ENCODE measurements around the gene CDIP1. TPM values are rescaled to one million over a fixed set of nuclear protein-coding genes. Genes with fewer than 3 reads are reported as not detected.

CDIP1 gene
- total and polyA plus RNA-seq, 10 of the 15 experiments (the other 5 are each of a cell fraction or from before 2014, with no cell fraction given) = 6.1 to 32.4 (median 13.6) TPM

DNA sequence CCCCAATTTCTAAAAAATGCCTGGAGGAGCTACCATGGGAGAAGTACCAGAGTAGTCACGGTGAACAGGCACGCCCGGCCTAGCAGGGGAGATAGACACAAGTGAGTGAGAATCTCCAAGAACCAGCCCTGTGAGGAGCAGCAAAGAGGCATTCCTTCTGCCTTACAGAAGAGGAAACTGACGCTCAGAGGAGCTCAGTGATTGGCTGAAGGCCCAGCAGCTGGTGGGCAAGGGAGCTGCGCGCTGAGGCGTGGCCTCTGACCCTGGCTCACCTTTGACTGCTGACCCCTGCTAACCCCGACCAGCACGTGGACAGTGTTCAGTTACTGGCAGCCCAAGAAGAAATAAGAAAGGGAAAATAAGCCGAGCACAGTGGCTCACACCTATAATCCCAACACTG is 19.4 kb upstream of the CDIP1 start:
- H3K27me3 ChIP-seq (replicated peaks in 1 of 2; ENCODE audit: control insufficient read depth in 2 of 2, insufficient read depth in 2 of 2, low read length in 1 of 2) = peaks cover 0 to 6% of the 10 kb centered on the region in 2 experiments; a peak in 2 of 4 replicates
- BruUV-seq (replicated peaks) = no TSS peak
- no peak overlapping the region for H3K9ac ChIP-seq (ENCODE audit: control insufficient read depth, insufficient read depth, low read length)
- H3K9me3 ChIP-seq (replicated peaks; ENCODE audit: control insufficient read depth, insufficient read depth, low read length) = no peaks in the 10 kb centered on the region
- RAD21 ChIA-PET (ENCODE audit: unreplicated experiment) = interaction anchor here (0.6 kb wide), 1 partner anchor 352 kb away, joined by 3 read pairs; no protein-coding TSS in a partner anchor
- 57% methylated on average over 10 of the region's 10 CpGs for WGBS (ENCODE audit: insufficient coverage, insufficient replicate concordance, low lambda C conversion rate, missing lambda C conversion rate)
- no peak for DNase-seq (ENCODE audit: low read depth, low spot score)
- intact Hi-C loops (cut with micrococcal nuclease; ENCODE audit: unreplicated experiment) (no loop called here), in situ Hi-C loops (cut with MboI) (no loop called here)
- POLR2A ChIA-PET = no interaction called here
- H4K20me1 ChIP-seq (ENCODE audit: control insufficient read depth, insufficient read depth) = no peaks in the 10 kb centered on the region
- no peak overlapping the region for H3K4me2 ChIP-seq (ENCODE audit: control insufficient read depth, insufficient read depth)
- CTCF ChIA-PET = no interaction called here
- no peaks in the 10 kb centered on the region for H3K4me1 ChIP-seq (ENCODE audit: control insufficient read depth, insufficient read depth, low read length)
- H3K4me3 ChIP-seq = no peak overlapping the region
- SMC1A ChIA-PET (ENCODE audit: uncharacterized antibody, unreplicated experiment) = no interaction called here
- ATAC-seq = no peak
- TF ChIP-seq IRF4 (IDR thresholded peaks at IDR 0.05; ENCODE audit: low read depth, low read length) = no peak
- TF ChIP-seq EED (IDR thresholded peaks at IDR 0.05; ENCODE audit: low read depth) = no peak
- TF ChIP-seq, protein P1, sequence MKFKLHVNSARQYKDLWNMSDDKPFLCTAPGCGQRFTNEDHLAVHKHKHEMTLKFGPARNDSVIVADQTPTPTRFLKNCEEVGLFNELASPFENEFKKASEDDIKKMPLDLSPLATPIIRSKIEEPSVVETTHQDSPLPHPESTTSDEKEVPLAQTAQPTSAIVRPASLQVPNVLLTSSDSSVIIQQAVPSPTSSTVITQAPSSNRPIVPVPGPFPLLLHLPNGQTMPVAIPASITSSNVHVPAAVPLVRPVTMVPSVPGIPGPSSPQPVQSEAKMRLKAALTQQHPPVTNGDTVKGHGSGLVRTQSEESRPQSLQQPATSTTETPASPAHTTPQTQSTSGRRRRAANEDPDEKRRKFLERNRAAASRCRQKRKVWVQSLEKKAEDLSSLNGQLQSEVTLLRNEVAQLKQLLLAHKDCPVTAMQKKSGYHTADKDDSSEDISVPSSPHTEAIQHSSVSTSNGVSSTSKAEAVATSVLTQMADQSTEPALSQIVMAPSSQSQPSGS (IDR thresholded peaks at IDR 0.05; ENCODE audit: low read length) = no peak
- TF ChIP-seq CEBPB (IDR thresholded peaks at IDR 0.05; ENCODE audit: borderline replicate concordance in 1 of 2, low read depth in 2 of 2, low read length in 2 of 2) = no peak
- TF ChIP-seq STAT3 (IDR thresholded peaks at IDR 0.05; ENCODE audit: low read depth, low read length) = no peak
- no peak for TF ChIP-seq RUNX3 (IDR thresholded peaks at IDR 0.05; ENCODE audit: low read length)
- TF ChIP-seq SMC3 (IDR thresholded peaks at IDR 0.05; ENCODE audit: borderline replicate concordance, low read length) = no peak
- no peak for TF ChIP-seq MTA2 (IDR thresholded peaks at IDR 0.05; ENCODE audit: low read depth)
- no peak for TF ChIP-seq SUPT20H (IDR thresholded peaks at IDR 0.05; ENCODE audit: borderline replicate concordance, control insufficient read depth, low read depth, low read length)
- no peak for TF ChIP-seq CHD4 (IDR thresholded peaks at IDR 0.05)
- no peak for TF ChIP-seq SRF (IDR thresholded peaks at IDR 0.05; ENCODE audit: low read depth in 2 of 2, low read length in 2 of 2)
- no peak for TF ChIP-seq JUND (IDR thresholded peaks at IDR 0.05; ENCODE audit: low read depth, low read length)
- TF ChIP-seq, protein P2, sequence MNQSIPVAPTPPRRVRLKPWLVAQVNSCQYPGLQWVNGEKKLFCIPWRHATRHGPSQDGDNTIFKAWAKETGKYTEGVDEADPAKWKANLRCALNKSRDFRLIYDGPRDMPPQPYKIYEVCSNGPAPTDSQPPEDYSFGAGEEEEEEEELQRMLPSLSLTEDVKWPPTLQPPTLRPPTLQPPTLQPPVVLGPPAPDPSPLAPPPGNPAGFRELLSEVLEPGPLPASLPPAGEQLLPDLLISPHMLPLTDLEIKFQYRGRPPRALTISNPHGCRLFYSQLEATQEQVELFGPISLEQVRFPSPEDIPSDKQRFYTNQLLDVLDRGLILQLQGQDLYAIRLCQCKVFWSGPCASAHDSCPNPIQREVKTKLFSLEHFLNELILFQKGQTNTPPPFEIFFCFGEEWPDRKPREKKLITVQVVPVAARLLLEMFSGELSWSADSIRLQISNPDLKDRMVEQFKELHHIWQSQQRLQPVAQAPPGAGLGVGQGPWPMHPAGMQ (IDR thresholded peaks at IDR 0.05; ENCODE audit: borderline replicate concordance) = no peak
- TF ChIP-seq BCL11A (IDR thresholded peaks at IDR 0.05; ENCODE audit: low read depth, low read length) = no peak
- TF ChIP-seq RAD21 (IDR thresholded peaks at IDR 0.05; ENCODE audit: insufficient read depth, low read depth, low read length) = no peak
- TF ChIP-seq SMAD1 (IDR thresholded peaks at IDR 0.05; ENCODE audit: low read depth, partially characterized antibody) = no peak
- TF ChIP-seq, protein P3, sequence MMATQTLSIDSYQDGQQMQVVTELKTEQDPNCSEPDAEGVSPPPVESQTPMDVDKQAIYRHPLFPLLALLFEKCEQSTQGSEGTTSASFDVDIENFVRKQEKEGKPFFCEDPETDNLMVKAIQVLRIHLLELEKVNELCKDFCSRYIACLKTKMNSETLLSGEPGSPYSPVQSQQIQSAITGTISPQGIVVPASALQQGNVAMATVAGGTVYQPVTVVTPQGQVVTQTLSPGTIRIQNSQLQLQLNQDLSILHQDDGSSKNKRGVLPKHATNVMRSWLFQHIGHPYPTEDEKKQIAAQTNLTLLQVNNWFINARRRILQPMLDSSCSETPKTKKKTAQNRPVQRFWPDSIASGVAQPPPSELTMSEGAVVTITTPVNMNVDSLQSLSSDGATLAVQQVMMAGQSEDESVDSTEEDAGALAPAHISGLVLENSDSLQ (IDR thresholded peaks at IDR 0.05) = no peak
- no peak for TF ChIP-seq NFYB (IDR thresholded peaks at IDR 0.05; ENCODE audit: insufficient read depth, low read depth, low read length)
- no peak overlapping the region for H3K27ac ChIP-seq (ENCODE audit: control insufficient read depth, insufficient read depth)
- H3K36me3 ChIP-seq (ENCODE audit: control insufficient read depth in 2 of 2, insufficient read depth in 2 of 2, low read length in 1 of 2) = no peaks in the 10 kb centered on the region
- H3K79me2 ChIP-seq (ENCODE audit: control insufficient read depth, insufficient read depth, low read length) = no peaks in the 10 kb centered on the region
- no peak overlapping the region for H2AFZ ChIP-seq (ENCODE audit: control insufficient read depth, low read depth, low read length)
- FAIRE-seq = no peak

All from GM12878 (cell line).